H9 (cell line): ENCODE measurements around the gene PAQR7. TPM values are rescaled to one million over a fixed set of nuclear protein-coding genes. Genes with fewer than 3 reads are reported as not detected.

Source experiments
- DNase-seq: peaks from one replicate; pipeline ENCODE4 v3.0.0-alpha.2; 2017
- H2AFZ ChIP-seq: one replicate; pipeline ENCODE4 v1.6.1; 2013; ENCODE audit warnings: mild to moderate bottlenecking, low read length, control low read depth, moderate library complexity
- H2AK5ac ChIP-seq: 2 replicates; pipeline ENCODE4 v1.6.1; 2013; ENCODE audit warnings: low read length, control low read depth, mixed read lengths; ENCODE audit not compliant: insufficient read length
- H2BK120ac ChIP-seq: one replicate; pipeline ENCODE4 v1.6.1; 2013; ENCODE audit warnings: low read depth, mild to moderate bottlenecking, low read length, control low read depth, inconsistent platforms; ENCODE audit not compliant: poor library complexity, severe bottlenecking
- H2BK12ac ChIP-seq: 2 replicates; pipeline ENCODE4 v1.6.1; 2013; ENCODE audit warnings: low read length, control low read depth, mixed read lengths, low read depth; ENCODE audit not compliant: insufficient read length
- H2BK15ac ChIP-seq: 2 replicates; pipeline ENCODE4 v1.6.1; 2013; ENCODE audit warnings: low read depth, low read length, control low read depth
- H2BK20ac ChIP-seq: one replicate; pipeline ENCODE4 v1.6.1; 2013; ENCODE audit warnings: low read depth, mild to moderate bottlenecking, low read length, control low read depth, inconsistent platforms; ENCODE audit not compliant: poor library complexity, severe bottlenecking
- H2BK5ac ChIP-seq: 2 replicates; pipeline ENCODE4 v1.6.1; 2013; ENCODE audit warnings: low read length, control low read depth, mixed read lengths; ENCODE audit not compliant: insufficient read length
- H3K14ac ChIP-seq: 2 replicates; pipeline ENCODE4 v1.6.1; 2013; ENCODE audit warnings: low read length, control low read depth; ENCODE audit not compliant: insufficient read depth
- H3K18ac ChIP-seq: 2 replicates; pipeline ENCODE4 v1.6.1; 2013; ENCODE audit warnings: low read depth, mild to moderate bottlenecking, mixed read lengths, low read length, control low read depth; ENCODE audit not compliant: insufficient read length
- H3K23ac ChIP-seq: 2 replicates; pipeline ENCODE4 v1.6.1; 2013; ENCODE audit warnings: low read length, control low read depth, mixed read lengths, low read depth; ENCODE audit not compliant: insufficient read length
- H3K23me2 ChIP-seq: 2 replicates; pipeline ENCODE4 v1.6.1; 2013; ENCODE audit warnings: low read depth, mild to moderate bottlenecking, mixed read lengths, low read length, control low read depth; ENCODE audit not compliant: insufficient read length, poor library complexity, severe bottlenecking
- H3K27ac ChIP-seq: 2 replicates; pipeline ENCODE4 v1.5.1; 2013; ENCODE audit warnings: low read length, control low read depth, mixed read lengths, low read depth; ENCODE audit not compliant: insufficient read length
- H3K27me3 ChIP-seq: 2 replicates; pipeline ENCODE4 v1.6.1; 2013; ENCODE audit warnings: low read length, control low read depth, inconsistent platforms; ENCODE audit not compliant: insufficient read depth
- H3K4ac ChIP-seq: 2 replicates; pipeline ENCODE4 v1.6.1; 2013; ENCODE audit warnings: low read depth, mild to moderate bottlenecking, control low read depth, inconsistent platforms, low read length, moderate library complexity
- H3K4me1 ChIP-seq: 2 replicates; pipeline ENCODE4 v1.6.1; 2013; ENCODE audit warnings: low read length, control low read depth, inconsistent platforms; ENCODE audit not compliant: insufficient read depth
- H3K4me2 ChIP-seq: 2 replicates; pipeline ENCODE4 v1.6.1; 2013; ENCODE audit warnings: low read length, control low read depth, mixed read lengths; ENCODE audit not compliant: insufficient read length, insufficient read depth
- H3K56ac ChIP-seq: 2 replicates; pipeline ENCODE4 v1.6.1; 2013; ENCODE audit warnings: low read depth, mild to moderate bottlenecking, mixed read lengths, low read length, control low read depth; ENCODE audit not compliant: insufficient read length
- H3K79me1 ChIP-seq: 2 replicates; pipeline ENCODE4 v1.6.1; 2013; ENCODE audit warnings: low read depth, mild to moderate bottlenecking, moderate library complexity, low read length, control low read depth, inconsistent platforms; ENCODE audit not compliant: insufficient read depth, poor library complexity, severe bottlenecking
- H3K79me2 ChIP-seq: 2 replicates; pipeline ENCODE4 v1.6.1; 2013; ENCODE audit warnings: low read length, control low read depth, inconsistent platforms; ENCODE audit not compliant: insufficient read depth
- H3K9ac ChIP-seq: 2 replicates; pipeline ENCODE4 v1.6.1; 2013; ENCODE audit warnings: low read length, control low read depth, mixed read lengths; ENCODE audit not compliant: insufficient read length; ENCODE audit errors: extremely low read depth
- H3K9me3 ChIP-seq: one replicate; pipeline ENCODE4 v1.6.1; 2013; ENCODE audit warnings: low read depth, low read length, inconsistent platforms; ENCODE audit not compliant: control insufficient read depth
- H3T11ph ChIP-seq: one replicate; pipeline ENCODE4 v1.6.1; 2013; ENCODE audit warnings: mild to moderate bottlenecking, low read length, control low read depth, inconsistent platforms
- H4K20me1 ChIP-seq: one replicate; pipeline ENCODE4 v1.6.1; 2013; ENCODE audit not compliant: control insufficient read depth, insufficient read length, insufficient read depth
- H4K5ac ChIP-seq: 2 replicates; pipeline ENCODE4 v1.6.1; 2013; ENCODE audit warnings: low read depth, mild to moderate bottlenecking, mixed read lengths, low read length, control low read depth; ENCODE audit not compliant: insufficient read length
- H4K8ac ChIP-seq: replicated peaks from 2 replicates; pipeline ENCODE4 v1.6.1; 2013; ENCODE audit warnings: low read length, control low read depth, mixed read lengths, low read depth; ENCODE audit not compliant: insufficient read length
- H4K91ac ChIP-seq: 2 replicates; pipeline ENCODE4 v1.6.1; 2013; ENCODE audit warnings: low read depth, mild to moderate bottlenecking, moderate library complexity, mixed read lengths, low read length, control low read depth; ENCODE audit not compliant: insufficient read length
- H3K27ac Mint-ChIP-seq, 3 experiments: 2 replicates in 2 of 3; 3 replicates in 1 of 3; pipeline ENCODE4 v1.8.0; 2020 to 2021; ENCODE audit warnings: mixed read lengths in 3 of 3, mild to moderate bottlenecking in 1 of 3, moderate library complexity in 1 of 3
- H3K27me3 Mint-ChIP-seq: 2 replicates; pipeline ENCODE4 v1.8.0; 2021; ENCODE audit warnings: low read depth, mild to moderate bottlenecking, moderate library complexity, mixed read lengths
- H3K36me3 Mint-ChIP-seq, 3 experiments: 2 replicates in 2 of 3; 3 replicates in 1 of 3; pipeline ENCODE4 v1.8.0; 2020 to 2021; ENCODE audit warnings: low read depth in 3 of 3, mixed read lengths in 3 of 3; ENCODE audit not compliant: insufficient read depth in 1 of 3
- H3K4me1 Mint-ChIP-seq, 2 experiments: 2 replicates each; pipeline ENCODE4 v1.8.0; 2020; ENCODE audit warnings: mixed read lengths in 2 of 2
- H3K4me3 Mint-ChIP-seq, 2 experiments: 2 replicates in 1 of 2; 3 replicates in 1 of 2; pipeline ENCODE4 v1.8.0; 2020 to 2021; ENCODE audit warnings: mild to moderate bottlenecking in 2 of 2, mixed read lengths in 2 of 2, moderate library complexity in 1 of 2
- H3K9me3 Mint-ChIP-seq, 2 experiments: 2 replicates in 1 of 2; 3 replicates in 1 of 2; pipeline ENCODE4 v1.8.0; 2020; ENCODE audit warnings: mild to moderate bottlenecking in 2 of 2, mixed read lengths in 2 of 2, moderate library complexity in 1 of 2
- CTCF ChIP-seq: fragments of 200-600 bp; sonication (generic); conservative IDR thresholded peaks from 3 replicates; pipeline ENCODE4 v1.8.0; 2021; ENCODE audit warnings: antibody characterized with exemption, mild to moderate bottlenecking
- WGBS: extraction: QIAGEN DNeasy Blood & Tissue Kit; methylation state at CpG from one replicate; pipeline ENCODE4 v1.1.7; 2013; ENCODE audit warnings: missing lambda C conversion rate, low lambda C conversion rate, mixed read lengths; ENCODE audit not compliant: insufficient read length; ENCODE audit errors: extremely low coverage; 5-methylcytosine and 5-hydroxymethylcytosine counted together
- total RNA-seq: library from RNA; stranded (reverse); gene quantifications from 2 replicates; pipeline ENCODE4 v1.2.1, GENCODE V29; 2021

The PAQR7 gene
- total RNA-seq, 1 experiment from 2014 or later, result 6.3 TPM

GRCh38 chr1:25879675-25880074 lies 4.2 kb upstream of the PAQR7 start:
- Mint-ChIP-seq H3K4me1 (peaks cover 13% of the 10 kb centered on the region in 2 experiments), H3K4me3 (no peak overlapping the region), H3K36me3 (no peaks in the 10 kb centered on the region; a peak in 2 of 7 replicates), H3K9me3 (no peaks in the 10 kb centered on the region), H3K27me3 (peaks cover 37% of the 10 kb centered on the region), H3K27ac (no peak overlapping the region)
- Histone ChIP-seq H3K4me2 (no peak overlapping the region), H2BK120ac (no peak overlapping the region), H2BK5ac (no peak overlapping the region), H3K14ac (no peak overlapping the region; the same call in 1 of the 2 replicates), H3K56ac (no peak overlapping the region), H3K79me2 (no peaks in the 10 kb centered on the region), H2BK12ac (no peak overlapping the region), H3K23me2 (peaks cover 7% of the 10 kb centered on the region), H3K79me1 (no peaks in the 10 kb centered on the region), H2BK15ac (no peak overlapping the region), H3K27ac (no peak overlapping the region), H3K4me1 (no peaks in the 10 kb centered on the region; the same call in 1 of the 2 replicates), H4K91ac (no peak overlapping the region), H3T11ph (no peak overlapping the region), H2AFZ (no peak overlapping the region), H3K27me3 (no peaks in the 10 kb centered on the region; the same call in 1 of the 2 replicates), H3K4ac (no peak overlapping the region), H4K8ac (no peak overlapping the region), H3K18ac (no peak overlapping the region), H3K9me3 (no peaks in the 10 kb centered on the region), H3K9ac (no peak overlapping the region), H2AK5ac (no peak overlapping the region), H4K5ac (no peak overlapping the region), H2BK20ac (no peak overlapping the region), H4K20me1 (no peaks in the 10 kb centered on the region), H3K23ac (no peak overlapping the region)
- no CpG with 5 or more reads among the region's 2 CpGs for WGBS
- no peak for TF ChIP-seq CTCF
- no peak for DNase-seq
